ENCODE data around the gene MYO6.

DNA sequence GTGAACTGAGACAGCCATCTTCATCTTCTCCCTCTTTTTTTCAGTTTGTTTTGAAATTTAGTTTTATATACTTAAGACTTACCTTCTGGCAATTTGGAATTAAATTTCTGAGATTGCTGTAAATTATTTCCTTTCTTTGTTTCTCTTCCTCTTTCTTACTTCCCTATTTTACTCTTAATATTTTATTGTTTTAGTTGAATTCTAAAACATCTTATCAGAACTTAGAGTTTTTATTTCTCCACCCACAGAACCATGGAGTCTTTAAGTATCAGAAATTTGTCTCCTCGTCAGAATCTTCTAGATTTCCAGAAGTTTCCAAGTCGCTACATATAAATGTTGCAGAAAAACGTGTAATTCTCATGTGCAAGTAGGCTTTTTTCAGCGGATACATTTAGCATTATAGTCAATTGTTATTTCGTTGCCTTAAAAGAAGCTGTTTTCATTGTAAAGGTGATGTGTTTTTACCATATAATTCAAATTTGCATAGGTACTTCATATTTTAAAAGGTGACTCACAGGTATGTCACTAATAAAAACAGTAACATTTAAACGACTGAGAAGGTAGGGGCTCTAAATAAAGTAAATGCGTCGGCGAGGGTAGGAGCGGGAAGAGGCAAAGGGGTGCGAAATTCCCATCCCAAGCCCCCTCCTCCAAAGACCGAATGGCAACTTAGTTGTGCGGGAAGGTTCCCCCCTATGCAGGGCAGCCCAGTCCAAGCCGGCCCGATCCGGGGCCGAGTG is 866 bp upstream of the MYO6 start:
- no peak for TF ChIP-seq EZH2phosphoT487 (IDR thresholded peaks at IDR 0.05; ENCODE audit: insufficient read depth, low read depth)
- no peak for TF ChIP-seq EZH2 (IDR thresholded peaks at IDR 0.05; ENCODE audit: insufficient read depth, poor library complexity, severe bottlenecking)
